GM23338 (cell line): Measurements from ENCODE around the gene LYRM2. TPM values are rescaled to one million over a fixed set of nuclear protein-coding genes. Genes with fewer than 3 reads are reported as not detected.

Experiments used
- ATAC-seq: fragments of 200-7000 bp; cut with Tn5 transposase; 3 replicates; pipeline ENCODE4 v1.9.1; 2020
- DNase-seq: peaks from one replicate; pipeline ENCODE4 v3.0.0-alpha.2; 2015; ENCODE audit warnings: low spot score
- H2AFZ ChIP-seq: fragments of 200-600 bp; sonication (generic); 2 replicates; pipeline ENCODE4 v1.8.0; 2016; ENCODE audit warnings: antibody characterized with exemption, mild to moderate bottlenecking, moderate library complexity
- H3F3A ChIP-seq: fragments of 200-600 bp; sonication (generic); replicated peaks from 2 replicates; pipeline ENCODE4 v1.8.0; 2017; ENCODE audit warnings: antibody characterized with exemption, mixed run types, low read depth
- H3K27ac ChIP-seq: fragments of 200-600 bp; sonication (generic); 2 replicates; pipeline ENCODE4 v1.6.1; 2016; ENCODE audit warnings: low read depth
- H3K27me3 ChIP-seq: fragments of 200-600 bp; sonication (generic); 2 replicates; pipeline ENCODE4 v1.8.0; 2016; ENCODE audit warnings: mild to moderate bottlenecking, mixed run types, moderate library complexity; ENCODE audit not compliant: insufficient read depth
- H3K36me3 ChIP-seq: fragments of 200-600 bp; sonication (generic); 2 replicates; pipeline ENCODE4 v1.8.0; 2016; ENCODE audit warnings: mild to moderate bottlenecking; ENCODE audit not compliant: insufficient read depth
- H3K4me1 ChIP-seq: fragments of 200-600 bp; sonication (generic); 2 replicates; pipeline ENCODE4 v1.8.0; 2016; ENCODE audit warnings: mild to moderate bottlenecking, moderate library complexity; ENCODE audit not compliant: insufficient read depth
- H3K4me2 ChIP-seq: fragments of 200-600 bp; sonication (generic); 2 replicates; pipeline ENCODE4 v1.7.1; 2017; ENCODE audit warnings: mixed run types
- H3K4me3 ChIP-seq: fragments of 200-600 bp; sonication (generic); 2 replicates; pipeline ENCODE4 v1.6.1; 2016; ENCODE audit warnings: mixed run types
- H3K79me2 ChIP-seq: fragments of 200-600 bp; sonication (generic); replicated peaks from 2 replicates; pipeline ENCODE4 v1.8.0; 2017; ENCODE audit warnings: mild to moderate bottlenecking; ENCODE audit not compliant: insufficient read depth
- H3K9me2 ChIP-seq: fragments of 200-600 bp; sonication (generic); 2 replicates; pipeline ENCODE4 v1.8.0; 2017; ENCODE audit not compliant: insufficient read depth
- H4K20me1 ChIP-seq: fragments of 200-600 bp; sonication (generic); replicated peaks from 2 replicates; pipeline ENCODE4 v1.8.0; 2017; ENCODE audit warnings: mild to moderate bottlenecking; ENCODE audit not compliant: insufficient read depth
- H3K27ac Mint-ChIP-seq: 2 replicates; pipeline ENCODE4 v1.8.0; 2020; ENCODE audit warnings: inconsistent platforms, mild to moderate bottlenecking, moderate library complexity, mixed read lengths
- H3K27me3 Mint-ChIP-seq: 3 replicates; pipeline ENCODE4 v1.8.0; 2022; ENCODE audit warnings: low read depth, mild to moderate bottlenecking, moderate library complexity, mixed read lengths, inconsistent platforms; ENCODE audit not compliant: insufficient read depth, poor library complexity
- H3K36me3 Mint-ChIP-seq: 3 replicates; pipeline ENCODE4 v1.8.0; 2021; ENCODE audit warnings: low read depth, mild to moderate bottlenecking, inconsistent platforms, moderate library complexity, mixed read lengths
- H3K4me1 Mint-ChIP-seq: 3 replicates; pipeline ENCODE4 v1.8.0; 2020; ENCODE audit warnings: mild to moderate bottlenecking, inconsistent platforms, mixed read lengths
- H3K4me3 Mint-ChIP-seq: 3 replicates; pipeline ENCODE4 v1.8.0; 2021; ENCODE audit warnings: moderate library complexity, mild to moderate bottlenecking, inconsistent platforms, mixed read lengths
- H3K9me3 Mint-ChIP-seq: 3 replicates; pipeline ENCODE4 v1.8.0; 2020; ENCODE audit warnings: moderate library complexity, mild to moderate bottlenecking, inconsistent platforms, mixed read lengths
- EZH2 ChIP-seq: fragments of 200-600 bp; sonication (generic); IDR thresholded peaks from one replicate; pipeline ENCODE4 v1.8.0; 2017; ENCODE audit warnings: antibody characterized with exemption, mild to moderate bottlenecking, low read depth; ENCODE audit not compliant: unreplicated experiment
- EZH2phosphoT487 ChIP-seq: fragments of 200-600 bp; sonication (generic); IDR thresholded peaks from one replicate; pipeline ENCODE4 v1.8.1; 2018; ENCODE audit warnings: antibody characterized with exemption; ENCODE audit not compliant: unreplicated experiment
- NANOG ChIP-seq: IDR thresholded peaks from 2 replicates; pipeline ENCODE4 v1.6.1; 2016; ENCODE audit warnings: antibody characterized with exemption, borderline replicate concordance
- polyA plus RNA-seq: library from polyadenylated mRNA; unstranded; fragments of >200 nt; fragmentation: Nextera tagmentation; extraction: Ambion mirVana; gene quantifications from 2 replicates; pipeline ENCODE4 v1.2.1, GENCODE V29; 2016
- total RNA-seq: library from RNA; depleted of rRNA; stranded (reverse); fragments of >200 nt; shearing (Covaris generic); gene quantifications from 2 replicates; pipeline ENCODE4 v1.2.3, GENCODE V29; 2014
- TF ChIP-seq, protein P1 (sequence below): IDR thresholded peaks from 2 replicates; pipeline ENCODE4 v1.6.1; 2016; ENCODE audit warnings: antibody characterized with exemption
- TF ChIP-seq, protein P2 (sequence below), 2 experiments: fragments of 200-600 bp in 1 of 2; sonication (generic) in 1 of 2; conservative IDR thresholded peaks; 2 replicates each; pipeline versions ENCODE4 v1.5.1 to v1.6.1; 2016 to 2017; ENCODE audit warnings: antibody characterized with exemption in 2 of 2, low read depth in 2 of 2, mild to moderate bottlenecking in 2 of 2, moderate library complexity in 1 of 2
- TF ChIP-seq, protein P3 (sequence below): IDR thresholded peaks from one replicate; pipeline ENCODE4 v1.6.1; 2018; ENCODE audit warnings: antibody characterized with exemption; ENCODE audit not compliant: unreplicated experiment

Gene LYRM2
- total and polyA plus RNA-seq, 2 experiments from 2014 or later: 20.3 to 67.3 TPM

DNA sequence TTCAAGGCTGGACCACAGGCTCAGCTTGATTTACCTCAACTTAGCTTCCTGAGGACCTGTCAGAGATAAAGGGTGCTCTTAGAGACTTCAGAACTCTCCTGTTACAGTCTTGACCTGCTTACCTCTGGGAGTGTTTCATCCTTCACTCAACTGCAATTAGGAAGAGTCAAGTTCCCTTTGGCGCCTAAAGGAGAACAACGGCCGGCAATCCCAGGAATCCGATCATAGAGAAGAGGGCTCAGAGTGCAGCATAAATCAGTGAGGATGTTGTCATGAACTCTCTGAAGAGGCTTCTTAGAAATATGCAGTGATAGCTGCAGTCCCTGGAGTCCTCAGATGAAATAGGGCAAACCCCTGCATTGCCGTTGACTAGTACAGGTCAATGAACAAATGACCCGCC is 36.4 kb downstream of the LYRM2 start (continued):
- no peak for TF ChIP-seq NANOG
- TF ChIP-seq, protein P1, sequence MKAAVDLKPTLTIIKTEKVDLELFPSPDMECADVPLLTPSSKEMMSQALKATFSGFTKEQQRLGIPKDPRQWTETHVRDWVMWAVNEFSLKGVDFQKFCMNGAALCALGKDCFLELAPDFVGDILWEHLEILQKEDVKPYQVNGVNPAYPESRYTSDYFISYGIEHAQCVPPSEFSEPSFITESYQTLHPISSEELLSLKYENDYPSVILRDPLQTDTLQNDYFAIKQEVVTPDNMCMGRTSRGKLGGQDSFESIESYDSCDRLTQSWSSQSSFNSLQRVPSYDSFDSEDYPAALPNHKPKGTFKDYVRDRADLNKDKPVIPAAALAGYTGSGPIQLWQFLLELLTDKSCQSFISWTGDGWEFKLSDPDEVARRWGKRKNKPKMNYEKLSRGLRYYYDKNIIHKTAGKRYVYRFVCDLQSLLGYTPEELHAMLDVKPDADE: no peak
- TF ChIP-seq, protein P2, sequence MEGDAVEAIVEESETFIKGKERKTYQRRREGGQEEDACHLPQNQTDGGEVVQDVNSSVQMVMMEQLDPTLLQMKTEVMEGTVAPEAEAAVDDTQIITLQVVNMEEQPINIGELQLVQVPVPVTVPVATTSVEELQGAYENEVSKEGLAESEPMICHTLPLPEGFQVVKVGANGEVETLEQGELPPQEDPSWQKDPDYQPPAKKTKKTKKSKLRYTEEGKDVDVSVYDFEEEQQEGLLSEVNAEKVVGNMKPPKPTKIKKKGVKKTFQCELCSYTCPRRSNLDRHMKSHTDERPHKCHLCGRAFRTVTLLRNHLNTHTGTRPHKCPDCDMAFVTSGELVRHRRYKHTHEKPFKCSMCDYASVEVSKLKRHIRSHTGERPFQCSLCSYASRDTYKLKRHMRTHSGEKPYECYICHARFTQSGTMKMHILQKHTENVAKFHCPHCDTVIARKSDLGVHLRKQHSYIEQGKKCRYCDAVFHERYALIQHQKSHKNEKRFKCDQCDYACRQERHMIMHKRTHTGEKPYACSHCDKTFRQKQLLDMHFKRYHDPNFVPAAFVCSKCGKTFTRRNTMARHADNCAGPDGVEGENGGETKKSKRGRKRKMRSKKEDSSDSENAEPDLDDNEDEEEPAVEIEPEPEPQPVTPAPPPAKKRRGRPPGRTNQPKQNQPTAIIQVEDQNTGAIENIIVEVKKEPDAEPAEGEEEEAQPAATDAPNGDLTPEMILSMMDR (conservative IDR thresholded peaks at IDR 0.05; ENCODE audit: low read depth in 2 of 2): no peak
- TF ChIP-seq, protein P3, sequence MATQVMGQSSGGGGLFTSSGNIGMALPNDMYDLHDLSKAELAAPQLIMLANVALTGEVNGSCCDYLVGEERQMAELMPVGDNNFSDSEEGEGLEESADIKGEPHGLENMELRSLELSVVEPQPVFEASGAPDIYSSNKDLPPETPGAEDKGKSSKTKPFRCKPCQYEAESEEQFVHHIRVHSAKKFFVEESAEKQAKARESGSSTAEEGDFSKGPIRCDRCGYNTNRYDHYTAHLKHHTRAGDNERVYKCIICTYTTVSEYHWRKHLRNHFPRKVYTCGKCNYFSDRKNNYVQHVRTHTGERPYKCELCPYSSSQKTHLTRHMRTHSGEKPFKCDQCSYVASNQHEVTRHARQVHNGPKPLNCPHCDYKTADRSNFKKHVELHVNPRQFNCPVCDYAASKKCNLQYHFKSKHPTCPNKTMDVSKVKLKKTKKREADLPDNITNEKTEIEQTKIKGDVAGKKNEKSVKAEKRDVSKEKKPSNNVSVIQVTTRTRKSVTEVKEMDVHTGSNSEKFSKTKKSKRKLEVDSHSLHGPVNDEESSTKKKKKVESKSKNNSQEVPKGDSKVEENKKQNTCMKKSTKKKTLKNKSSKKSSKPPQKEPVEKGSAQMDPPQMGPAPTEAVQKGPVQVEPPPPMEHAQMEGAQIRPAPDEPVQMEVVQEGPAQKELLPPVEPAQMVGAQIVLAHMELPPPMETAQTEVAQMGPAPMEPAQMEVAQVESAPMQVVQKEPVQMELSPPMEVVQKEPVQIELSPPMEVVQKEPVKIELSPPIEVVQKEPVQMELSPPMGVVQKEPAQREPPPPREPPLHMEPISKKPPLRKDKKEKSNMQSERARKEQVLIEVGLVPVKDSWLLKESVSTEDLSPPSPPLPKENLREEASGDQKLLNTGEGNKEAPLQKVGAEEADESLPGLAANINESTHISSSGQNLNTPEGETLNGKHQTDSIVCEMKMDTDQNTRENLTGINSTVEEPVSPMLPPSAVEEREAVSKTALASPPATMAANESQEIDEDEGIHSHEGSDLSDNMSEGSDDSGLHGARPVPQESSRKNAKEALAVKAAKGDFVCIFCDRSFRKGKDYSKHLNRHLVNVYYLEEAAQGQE: no peak

DNA sequence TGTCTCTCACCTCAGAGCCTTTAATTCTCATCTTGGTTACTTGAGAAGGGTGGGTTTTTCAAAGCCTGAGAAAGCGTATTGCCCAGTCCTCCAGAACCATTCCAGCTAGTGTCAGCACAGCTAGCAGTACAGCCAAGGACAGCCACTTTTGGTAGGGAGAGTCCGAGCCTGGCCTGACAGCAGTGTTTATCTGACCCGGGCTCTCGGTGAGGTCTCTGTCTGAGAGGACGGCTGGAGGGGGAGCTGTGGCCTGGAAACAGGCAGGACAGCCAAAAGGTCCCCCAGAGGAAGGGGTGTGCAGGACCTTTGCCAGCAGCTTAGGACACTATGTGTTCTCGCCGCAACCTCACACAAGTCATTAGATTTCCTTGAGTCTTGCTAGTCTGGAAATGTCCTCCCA is 38.8 kb downstream of the LYRM2 start:
- Histone ChIP-seq H4K20me1 (no peaks in the 10 kb centered on the region), H3K36me3 (no peaks in the 10 kb centered on the region), H3K4me1 (no peaks in the 10 kb centered on the region), H3K9me2 (peaks cover 3% of the 10 kb centered on the region; the same call in 1 of the 2 replicates), H3K79me2 (no peaks in the 10 kb centered on the region), H2AFZ (no peak overlapping the region), H3K4me2 (no peak overlapping the region), H3K4me3 (no peak overlapping the region), H3F3A (no peaks in the 10 kb centered on the region), H3K27me3 (no peaks in the 10 kb centered on the region), H3K27ac (no peak overlapping the region)
- Mint-ChIP-seq H3K4me3 (no peak overlapping the region), H3K36me3 (no peaks in the 10 kb centered on the region), H3K4me1 (peaks cover 4% of the 10 kb centered on the region), H3K27me3 (peaks cover 6% of the 10 kb centered on the region), H3K9me3 (no peaks in the 10 kb centered on the region), H3K27ac (no peak overlapping the region)
- no peak for DNase-seq
- TF ChIP-seq EZH2phosphoT487 (no peak), EZH2 (no peak), NANOG (no peak)
- TF ChIP-seq, protein P1: no peak
- no peak for ATAC-seq
